Prostate gland (tissue), 2 donors: ENCODE data around the gene ATP6V1B1. TPM values are rescaled to one million over a fixed set of nuclear protein-coding genes. Genes with fewer than 3 reads are reported as not detected.
"Not testable (repeated sequence)": the region's sequence is repeated elsewhere in the genome, so short reads cannot be mapped to it uniquely, and the experiment has no call there.

Experiments
- DNase-seq: peaks from one replicate; pipeline ENCODE4 v3.0.0-alpha.2; 2019; ENCODE audit warnings: low spot score
- H3K27ac ChIP-seq, 2 donors: fragments of 200-600 bp; sonication (generic); 2 replicates each; pipeline ENCODE4 v1.5.1; 2017 to 2019
- H3K27me3 ChIP-seq: fragments of 200-600 bp; sonication (generic); replicated peaks from 2 replicates; pipeline ENCODE4 v1.5.1; 2019; ENCODE audit not compliant: insufficient read depth
- H3K36me3 ChIP-seq, 2 donors: fragments of 200-600 bp; sonication (generic); 1 replicate in 1 of 2; 2 replicates in 1 of 2; pipeline versions ENCODE4 v1.5.1 to v1.8.1; 2017 to 2019
- H3K4me1 ChIP-seq: fragments of 200-600 bp; sonication (generic); replicated peaks from 2 replicates; pipeline ENCODE4 v1.5.1; 2019
- H3K4me3 ChIP-seq, 2 donors: fragments of 200-600 bp; sonication (generic); 2 replicates each; pipeline ENCODE4 v1.5.1; 2017 to 2019
- H3K9me3 ChIP-seq: fragments of 200-600 bp; sonication (generic); 2 replicates; pipeline ENCODE4 v1.5.1; 2017
- CTCF ChIP-seq, 4 experiments: fragments of 200-600 bp in 2 of 4; fragments of 450-650 bp in 2 of 4; sonication (generic) in 2 of 4; IDR thresholded peaks; 1 replicate in 3 of 4; 2 replicates in 1 of 4; pipeline ENCODE4 v1.5.1; 2016 to 2019; ENCODE audit warnings: antibody characterized with exemption in 4 of 4, mild to moderate bottlenecking in 2 of 4, moderate library complexity in 2 of 4
- POLR2A ChIP-seq: fragments of 450-650 bp; IDR thresholded peaks from one replicate; pipeline ENCODE4 v1.6.1; 2016; ENCODE audit warnings: antibody characterized with exemption, mild to moderate bottlenecking
- POLR2AphosphoS5 ChIP-seq: sonication (generic); formaldehyde crosslinking; IDR thresholded peaks from one replicate; pipeline ENCODE4 v1.6.1; 2017; ENCODE audit warnings: antibody characterized with exemption
- WGBS: methylation state at CpG from one replicate; pipeline ENCODE4 v1.1.5; 2018; 5-methylcytosine and 5-hydroxymethylcytosine counted together
- intact Hi-C: fragments of 100-400 bp; cut with DNase I; formaldehyde crosslinking; loops from one replicate; pipeline ENCODE4 v1.14.2; 2022
- total RNA-seq, 2 donors: library from RNA; depleted of rRNA; stranded (reverse); fragments of >200 nt; gene quantifications; one replicate each; pipeline ENCODE4 v1.1.0, GENCODE V29; 2016

ATP6V1B1 gene
- total RNA-seq, 2 donors from 2014 or later: 1.2 TPM; not detected in 1

- TF ChIP-seq CTCF (IDR thresholded peaks at IDR 0.05): peak in 3 of 4 experiments; percentile 6 to 43 (median 33)
- TF ChIP-seq POLR2A: no peak
- peak overlapping the region; percentile 97 to 99 for H3K4me3 ChIP-seq
- peak; percentile 42 for DNase-seq
- under 1% methylated on average over 11 of the region's 11 CpGs for WGBS
- H3K27me3 ChIP-seq: no peaks in the 10 kb centered on the region
- intact Hi-C loops: no loop called here
- no peaks in the 10 kb centered on the region for H3K9me3 ChIP-seq
- peak overlapping the region; percentile 82 for H3K27ac ChIP-seq
- peaks cover 10% of the 10 kb centered on the region for H3K4me1 ChIP-seq
- H3K36me3 ChIP-seq: no peaks in the 10 kb centered on the region
Observed at GRCh38 chr2:70995426-70995729, 59.7 kb downstream of the ATP6V1B1 start.

- H3K4me1 ChIP-seq, DNase-seq, H3K27ac ChIP-seq, H3K27me3 ChIP-seq, H3K9me3 ChIP-seq, H3K4me3 ChIP-seq, H3K36me3 ChIP-seq, intact Hi-C loops: not testable (repeated sequence)
- 88% methylated on average over 4 of the region's 4 CpGs for WGBS
Observed at GRCh38 chr2:70998885-70999284, 63.2 kb downstream of the ATP6V1B1 start.

GRCh38 chr2:70999362-70999761 lies 63.7 kb downstream of the ATP6V1B1 start:
- H3K4me3 ChIP-seq: no peak overlapping the region
- intact Hi-C loops: no loop called here
- H3K9me3 ChIP-seq: no peaks in the 10 kb centered on the region
- H3K4me1 ChIP-seq: no peaks in the 10 kb centered on the region
- no peaks in the 10 kb centered on the region for H3K36me3 ChIP-seq
- no peaks in the 10 kb centered on the region for H3K27me3 ChIP-seq
- no peak overlapping the region for H3K27ac ChIP-seq
- no peak for DNase-seq
- 65% methylated on average over 2 of the region's 2 CpGs for WGBS
- TF ChIP-seq POLR2A (no peak), CTCF (IDR thresholded peaks at IDR 0.05) (no peak), POLR2AphosphoS5 (no peak)

GRCh38 chr2:70999931-71000330 lies 64.2 kb downstream of the ATP6V1B1 start:
- H3K4me1 ChIP-seq, H3K27me3 ChIP-seq, H3K4me3 ChIP-seq, DNase-seq, H3K9me3 ChIP-seq, H3K27ac ChIP-seq, intact Hi-C loops, H3K36me3 ChIP-seq: not testable (repeated sequence)
- WGBS: 97% methylated on average over 10 of the region's 10 CpGs

GRCh38 chr2:71000780-71001591 lies 65.3 kb downstream of the ATP6V1B1 start:
- WGBS: 27% methylated on average over 21 of the region's 21 CpGs
- H3K4me3 ChIP-seq: no peak overlapping the region
- H3K4me1 ChIP-seq: no peaks in the 10 kb centered on the region
- no peaks in the 10 kb centered on the region for H3K9me3 ChIP-seq
- TF ChIP-seq POLR2A (no peak), CTCF (IDR thresholded peaks at IDR 0.05) (peak; percentile 69 to 77 (median 74)), POLR2AphosphoS5 (peak; percentile 41)
- no peaks in the 10 kb centered on the region for H3K27me3 ChIP-seq
- DNase-seq: peak; percentile 36
- no peak overlapping the region for H3K27ac ChIP-seq
- intact Hi-C loops: no loop called here
- H3K36me3 ChIP-seq: no peaks in the 10 kb centered on the region

GRCh38 chr2:71001592-71001927 lies 65.9 kb downstream of the ATP6V1B1 start:
- H3K4me3 ChIP-seq: no peak overlapping the region
- intact Hi-C loops: no loop called here
- no peaks in the 10 kb centered on the region for H3K4me1 ChIP-seq
- WGBS: 78% methylated on average over 5 of the region's 5 CpGs
- TF ChIP-seq POLR2AphosphoS5 (no peak), POLR2A (no peak), CTCF (IDR thresholded peaks at IDR 0.05) (no peak)
- H3K36me3 ChIP-seq: no peaks in the 10 kb centered on the region
- H3K9me3 ChIP-seq: no peaks in the 10 kb centered on the region
- H3K27me3 ChIP-seq: no peaks in the 10 kb centered on the region
- DNase-seq: no peak
- H3K27ac ChIP-seq: no peak overlapping the region
